VCaP (cell line): ENCODE measurements around the gene C3.

Source experiments
- H3K27ac ChIP-seq: fragments of 450-650 bp; 2 replicates; pipeline ENCODE4 v1.5.1; 2017
- TF ChIP-seq, protein P1 (sequence below): fragments of 450-650 bp; conservative IDR thresholded peaks from 2 replicates; pipeline ENCODE4 v1.5.1; 2017; ENCODE audit warnings: mild to moderate bottlenecking, moderate library complexity

The C3 gene

DNA sequence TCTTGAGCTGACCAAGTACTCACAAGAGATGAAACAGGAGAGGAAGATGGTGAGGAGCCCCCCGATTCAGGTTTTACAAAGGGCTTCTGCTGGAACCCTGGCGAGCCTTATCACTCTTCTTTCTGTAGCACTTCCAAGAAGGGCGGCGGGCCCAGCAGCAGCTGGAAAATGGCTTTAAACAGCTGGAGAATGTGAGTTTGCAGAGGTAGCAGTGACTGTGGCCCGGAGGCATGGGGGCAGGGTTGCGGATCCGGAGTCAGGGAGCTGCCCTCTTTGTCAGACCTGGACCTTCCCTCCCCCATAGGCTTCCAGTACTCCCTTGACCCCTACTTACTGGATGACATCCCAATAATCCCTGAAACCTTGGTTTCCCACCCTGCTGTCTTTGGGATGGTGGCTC, 22.6 kb upstream of the C3 start:
- TF ChIP-seq, protein P1, sequence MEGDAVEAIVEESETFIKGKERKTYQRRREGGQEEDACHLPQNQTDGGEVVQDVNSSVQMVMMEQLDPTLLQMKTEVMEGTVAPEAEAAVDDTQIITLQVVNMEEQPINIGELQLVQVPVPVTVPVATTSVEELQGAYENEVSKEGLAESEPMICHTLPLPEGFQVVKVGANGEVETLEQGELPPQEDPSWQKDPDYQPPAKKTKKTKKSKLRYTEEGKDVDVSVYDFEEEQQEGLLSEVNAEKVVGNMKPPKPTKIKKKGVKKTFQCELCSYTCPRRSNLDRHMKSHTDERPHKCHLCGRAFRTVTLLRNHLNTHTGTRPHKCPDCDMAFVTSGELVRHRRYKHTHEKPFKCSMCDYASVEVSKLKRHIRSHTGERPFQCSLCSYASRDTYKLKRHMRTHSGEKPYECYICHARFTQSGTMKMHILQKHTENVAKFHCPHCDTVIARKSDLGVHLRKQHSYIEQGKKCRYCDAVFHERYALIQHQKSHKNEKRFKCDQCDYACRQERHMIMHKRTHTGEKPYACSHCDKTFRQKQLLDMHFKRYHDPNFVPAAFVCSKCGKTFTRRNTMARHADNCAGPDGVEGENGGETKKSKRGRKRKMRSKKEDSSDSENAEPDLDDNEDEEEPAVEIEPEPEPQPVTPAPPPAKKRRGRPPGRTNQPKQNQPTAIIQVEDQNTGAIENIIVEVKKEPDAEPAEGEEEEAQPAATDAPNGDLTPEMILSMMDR = no peak
- no peak overlapping the region for H3K27ac ChIP-seq

- H3K27ac ChIP-seq = peak overlapping the region; percentile 60; the same call in 1 of the 2 replicates
- TF ChIP-seq, protein P1 = no peak
Measured at GRCh38 chr19:6740589-6741343, 20.3 kb upstream of the C3 start.

- TF ChIP-seq, protein P1 = no peak
- peak overlapping the region; percentile 60; the same call in 1 of the 2 replicates for H3K27ac ChIP-seq
Measured at GRCh38 chr19:6739883-6740588, 19.6 kb upstream of the C3 start.

GRCh38 chr19:6739390-6739882, 19.0 kb upstream of the C3 start, which contains the start of gene TRIP10:
TSS of gene TRIP10 (plus strand) at chr19:6739680. CDS start at chr19:6739762, 82 bp downstream.
- TF ChIP-seq, protein P1 = no peak
- peak within 1 kb of the TSS; percentile 65 for H3K27ac ChIP-seq

DNA sequence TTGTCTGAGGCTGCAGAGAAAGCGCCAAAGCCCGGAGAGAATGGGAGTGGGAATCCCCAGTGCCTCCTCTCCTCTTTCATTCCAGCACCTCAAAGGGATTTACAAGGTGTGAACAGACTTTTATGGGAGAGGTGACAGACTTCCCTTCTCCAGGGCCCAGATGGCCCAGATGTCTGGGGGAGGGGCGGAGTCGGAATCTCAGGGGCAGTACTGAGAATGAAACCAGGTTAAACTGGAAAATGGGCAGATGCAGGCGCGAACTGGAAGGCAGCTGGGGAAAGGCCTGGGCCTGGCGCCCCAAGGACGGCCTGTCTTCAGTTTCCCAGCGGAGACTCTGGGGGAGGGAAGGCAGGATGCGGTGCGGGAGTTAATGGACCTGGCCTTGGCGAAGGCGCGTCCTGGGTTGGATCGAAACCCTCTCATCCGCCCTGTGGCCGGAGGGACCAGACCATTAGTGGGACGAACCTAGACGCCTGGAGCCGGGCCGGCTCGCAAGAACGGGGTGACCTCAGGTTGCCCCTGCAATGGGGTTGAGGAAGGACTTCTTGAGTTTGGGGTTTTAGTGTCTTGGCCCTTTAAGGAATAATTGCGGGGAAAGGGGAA, 18.4 kb upstream of the C3 start:
- peak overlapping the region; percentile 65 for H3K27ac ChIP-seq
- TF ChIP-seq, protein P1 = peak; percentile 34

GRCh38 chr19:6737873-6738786, 17.7 kb upstream of the C3 start:
- TF ChIP-seq, protein P1 = peak; percentile 74
- peak overlapping the region; percentile 65 for H3K27ac ChIP-seq
